Mesenchymal stem cell (in vitro differentiated cells and primary cell): ENCODE results near the gene SF3A2.
A peak's percentile ranks its signal among the peaks of the same experiment; 100 is the strongest.

Source experiments
- DNase-seq: peaks from one replicate; pipeline ENCODE4 v3.0.0-alpha.2; 2013
- H2AFZ ChIP-seq: one replicate; pipeline ENCODE4 v1.6.1; 2013; ENCODE audit warnings: low read depth, mild to moderate bottlenecking, control low read depth, inconsistent platforms, low read length, moderate library complexity
- H2AK5ac ChIP-seq: 2 replicates; pipeline ENCODE4 v1.6.1; 2013; ENCODE audit warnings: low read length, moderate library complexity, mild to moderate bottlenecking, inconsistent platforms; ENCODE audit not compliant: severe bottlenecking
- H2BK120ac ChIP-seq: one replicate; pipeline ENCODE4 v1.6.1; 2013; ENCODE audit warnings: low read depth, mild to moderate bottlenecking, inconsistent platforms, low read length, moderate library complexity
- H2BK12ac ChIP-seq, 2 experiments: one replicate each; pipeline ENCODE4 v1.6.1; 2013; ENCODE audit warnings: inconsistent platforms in 2 of 2, low read length in 2 of 2, mild to moderate bottlenecking in 2 of 2, moderate library complexity in 2 of 2, control low read depth in 1 of 2
- H2BK15ac ChIP-seq: one replicate; pipeline ENCODE4 v1.6.1; 2013; ENCODE audit warnings: mild to moderate bottlenecking, low read depth, inconsistent platforms; ENCODE audit not compliant: poor library complexity, severe bottlenecking
- H2BK5ac ChIP-seq: 2 replicates; pipeline ENCODE4 v1.6.1; 2013; ENCODE audit warnings: low read depth, mild to moderate bottlenecking, low read length, control low read depth, inconsistent platforms; ENCODE audit not compliant: poor library complexity, severe bottlenecking
- H3K14ac ChIP-seq, 2 experiments: one replicate each; pipeline ENCODE4 v1.6.1; 2013; ENCODE audit warnings: inconsistent platforms in 2 of 2, low read length in 2 of 2, control low read depth in 1 of 2, mild to moderate bottlenecking in 1 of 2, moderate library complexity in 1 of 2
- H3K18ac ChIP-seq, 2 experiments: one replicate each; pipeline ENCODE4 v1.6.1; 2013; ENCODE audit warnings: inconsistent platforms in 2 of 2, low read length in 2 of 2, control low read depth in 1 of 2, low read depth in 1 of 2, mild to moderate bottlenecking in 1 of 2
- H3K23ac ChIP-seq, 2 experiments: one replicate each; pipeline ENCODE4 v1.6.1; 2013; ENCODE audit warnings: inconsistent platforms in 2 of 2, low read length in 2 of 2, mild to moderate bottlenecking in 2 of 2, moderate library complexity in 2 of 2, control low read depth in 1 of 2
- H3K27ac ChIP-seq: 2 replicates; pipeline ENCODE4 v1.5.1; 2013; ENCODE audit warnings: mild to moderate bottlenecking, moderate library complexity, low read length, control low read depth, inconsistent platforms; ENCODE audit not compliant: poor library complexity, severe bottlenecking
- H3K27me3 ChIP-seq, 2 experiments: 2 replicates each; pipeline versions ENCODE4 v1.6.1 to v1.7.0; 2013; ENCODE audit warnings: low read length in 2 of 2, mild to moderate bottlenecking in 2 of 2, moderate library complexity in 2 of 2, control low read depth in 1 of 2, inconsistent platforms in 1 of 2; ENCODE audit not compliant: control insufficient read depth in 1 of 2, insufficient read depth in 1 of 2
- H3K36me3 ChIP-seq, 2 experiments: 2 replicates each; pipeline versions ENCODE4 v1.6.1 to v1.7.0; 2013; ENCODE audit warnings: low read length in 2 of 2, control low read depth in 1 of 2, inconsistent platforms in 1 of 2, low read depth in 1 of 2, mild to moderate bottlenecking in 1 of 2; ENCODE audit not compliant: insufficient read depth in 2 of 2, control insufficient read depth in 1 of 2
- H3K4ac ChIP-seq, 2 experiments: one replicate each; pipeline ENCODE4 v1.6.1; 2013; ENCODE audit warnings: inconsistent platforms in 2 of 2, low read length in 2 of 2, mild to moderate bottlenecking in 2 of 2, moderate library complexity in 2 of 2, control low read depth in 1 of 2, low read depth in 1 of 2
- H3K4me1 ChIP-seq: 2 replicates; pipeline ENCODE4 v1.6.1; 2013; ENCODE audit warnings: low read depth, low read length, control low read depth; ENCODE audit not compliant: control insufficient read depth, insufficient read depth
- H3K4me2 ChIP-seq: 2 replicates; pipeline ENCODE4 v1.6.1; 2013; ENCODE audit warnings: low read length, mild to moderate bottlenecking, inconsistent platforms; ENCODE audit not compliant: poor library complexity, severe bottlenecking
- H3K4me3 ChIP-seq, 2 experiments: 2 replicates each; pipeline versions ENCODE4 v1.5.1 to v1.7.0; 2013; ENCODE audit warnings: low read length in 2 of 2, mild to moderate bottlenecking in 2 of 2, control low read depth in 1 of 2, low read depth in 1 of 2; ENCODE audit not compliant: insufficient read depth in 1 of 2
- H3K79me1 ChIP-seq: replicated peaks from 2 replicates; pipeline ENCODE4 v1.6.1; 2013; ENCODE audit warnings: mild to moderate bottlenecking, control low read depth, low read length, inconsistent platforms; ENCODE audit not compliant: poor library complexity, severe bottlenecking
- H3K9ac ChIP-seq: 2 replicates; pipeline ENCODE4 v1.7.0; 2013; ENCODE audit warnings: mild to moderate bottlenecking, low read length, moderate library complexity
- H3K9me3 ChIP-seq: 2 replicates; pipeline ENCODE4 v1.7.0; 2013; ENCODE audit warnings: mild to moderate bottlenecking, low read length; ENCODE audit not compliant: control insufficient read depth
- H4K8ac ChIP-seq: one replicate; pipeline ENCODE4 v1.6.1; 2013; ENCODE audit warnings: inconsistent platforms, mild to moderate bottlenecking, low read length, moderate library complexity
- H4K91ac ChIP-seq: one replicate; pipeline ENCODE4 v1.6.1; 2013; ENCODE audit warnings: mild to moderate bottlenecking, low read length, inconsistent platforms
- WGBS: methylation state at CpG from one replicate; pipeline ENCODE4 v1.1.7; 2013; ENCODE audit warnings: mixed read lengths; 5-methylcytosine and 5-hydroxymethylcytosine counted together

Gene SF3A2

DNA sequence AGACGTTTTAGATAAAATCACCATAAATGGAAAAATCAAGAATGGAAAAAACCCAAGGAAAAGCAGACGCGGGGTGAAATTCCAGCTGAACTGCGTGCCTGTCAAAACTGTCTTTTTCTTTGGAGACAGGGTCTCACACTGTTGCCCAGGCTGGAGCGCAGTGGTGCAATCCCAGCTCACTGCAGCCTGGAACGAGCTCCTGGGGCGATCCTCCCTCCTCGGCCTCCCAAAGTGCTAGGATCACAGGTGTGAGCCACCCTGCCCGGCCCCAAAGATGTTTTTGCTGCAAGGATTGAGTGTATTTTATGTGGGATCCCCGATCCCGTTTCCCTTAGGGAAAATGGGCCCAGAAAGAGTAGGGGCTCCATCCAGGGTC lies 46.2 kb downstream of the SF3A2 start:
- Histone ChIP-seq H3K27me3 (peaks cover 16 to 21% of the 10 kb centered on the region in 2 experiments), H2AK5ac (no peak overlapping the region), H3K27ac (no peak overlapping the region), H2BK12ac (no peak overlapping the region), H3K4ac (no peak overlapping the region), H3K36me3 (peaks cover 0 to 8% of the 10 kb centered on the region in 2 experiments), H3K14ac (no peak overlapping the region), H4K8ac (peak overlapping the region; percentile 41), H3K23ac (no peak overlapping the region), H4K91ac (no peak overlapping the region), H3K9ac (peak overlapping the region; percentile 29), H2BK120ac (peak overlapping the region; percentile 29), H2BK5ac (no peak overlapping the region), H2AFZ (no peak overlapping the region), H3K18ac (no peak overlapping the region), H3K4me2 (no peak overlapping the region), H3K79me1 (peaks cover 10% of the 10 kb centered on the region), H3K4me3 (no peak overlapping the region), H2BK15ac (peak overlapping the region; percentile 91), H3K4me1 (peaks cover 26% of the 10 kb centered on the region), H3K9me3 (no peaks in the 10 kb centered on the region)
- DNase-seq, result no peak
- WGBS, result 79% methylated on average over 11 of the region's 11 CpGs

DNA sequence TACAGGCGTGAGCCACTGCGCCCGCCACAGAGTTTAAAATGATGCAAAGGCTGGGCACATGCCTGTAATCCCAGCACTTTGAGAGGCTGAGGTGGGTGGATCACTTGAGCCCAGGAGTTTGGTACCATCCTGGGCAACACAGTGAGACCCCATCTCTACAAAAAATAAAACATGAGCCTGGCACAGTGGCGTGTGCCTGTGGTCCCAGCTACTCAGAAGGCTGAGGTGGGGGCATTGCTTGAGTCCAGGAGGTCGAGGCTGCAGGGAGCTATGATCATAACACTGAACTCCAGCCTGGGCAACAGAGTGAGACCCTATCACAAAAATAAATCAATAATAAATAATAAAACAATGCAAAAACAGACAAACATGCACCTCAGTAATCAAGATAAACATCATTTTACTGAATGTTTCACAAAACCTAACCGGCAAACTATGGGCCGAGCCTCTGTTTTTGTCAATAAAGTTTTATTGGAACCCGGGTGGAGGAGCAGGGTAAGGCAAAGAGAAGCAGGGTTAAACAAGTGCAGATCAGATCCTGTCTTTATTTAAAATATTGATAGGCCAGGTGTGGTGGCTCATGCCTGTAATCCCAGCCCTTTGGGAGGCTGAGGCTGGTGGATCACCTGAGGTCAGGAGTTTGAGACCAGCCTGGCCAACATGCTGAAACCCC lies 47.3 kb downstream of the SF3A2 start:
- Histone ChIP-seq H3K4me3 (no peak overlapping the region), H3K9me3 (no peaks in the 10 kb centered on the region), H2AK5ac (no peak overlapping the region), H2AFZ (no peak overlapping the region), H3K27ac (no peak overlapping the region), H2BK120ac (no peak overlapping the region), H2BK12ac (no peak overlapping the region), H3K23ac (no peak overlapping the region), H2BK15ac (no peak overlapping the region), H3K4me2 (no peak overlapping the region), H3K9ac (no peak overlapping the region), H3K79me1 (peaks cover 3% of the 10 kb centered on the region), H3K18ac (no peak overlapping the region), H4K91ac (no peak overlapping the region), H4K8ac (no peak overlapping the region), H3K27me3 (peaks cover 23 to 32% of the 10 kb centered on the region in 2 experiments), H3K14ac (no peak overlapping the region), H3K4me1 (peaks cover 20% of the 10 kb centered on the region), H3K36me3 (peaks cover 0 to 3% of the 10 kb centered on the region in 2 experiments), H2BK5ac (no peak overlapping the region), H3K4ac (no peak overlapping the region)
- no peak for DNase-seq
- 96% methylated on average over 8 of the region's 8 CpGs for WGBS

DNA sequence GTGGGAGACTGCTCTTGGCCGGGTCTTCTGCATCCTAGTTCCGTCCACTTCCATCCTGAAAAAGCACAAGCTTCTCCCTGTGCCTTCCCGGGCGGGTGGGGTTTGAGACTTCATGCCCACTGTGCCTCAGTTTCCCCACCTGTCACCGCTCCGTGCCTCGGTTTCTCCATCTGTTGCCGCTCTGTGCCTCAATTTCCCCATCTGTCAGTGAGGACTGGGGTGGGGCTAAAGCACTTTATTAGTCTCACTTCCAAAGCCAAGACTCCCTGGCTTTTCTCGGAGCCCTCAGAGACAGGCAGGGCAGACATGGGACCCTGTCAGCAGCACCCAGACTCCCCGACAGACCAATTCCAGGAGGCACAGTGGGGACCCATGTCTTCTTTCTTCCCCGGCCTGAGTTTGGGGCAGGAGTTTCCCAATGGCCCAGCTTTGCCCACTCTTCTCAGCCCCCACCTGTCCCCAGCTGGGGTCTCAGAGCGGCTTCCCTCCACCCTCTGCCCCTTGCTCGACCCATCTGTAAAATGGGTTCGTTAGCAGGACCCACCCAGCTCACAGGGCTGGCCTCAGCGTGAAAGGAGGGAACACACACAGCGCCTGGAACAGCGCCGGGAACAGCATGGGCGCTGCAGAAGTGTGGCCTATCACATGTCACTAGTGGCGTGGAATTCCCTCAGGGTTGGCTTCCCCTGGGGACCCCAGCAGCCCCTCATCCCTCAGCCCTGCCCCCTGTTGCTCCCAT lies 49.9 kb downstream of the SF3A2 start:
- Histone ChIP-seq H3K18ac (no peak overlapping the region), H3K79me1 (no peaks in the 10 kb centered on the region), H2BK5ac (no peak overlapping the region), H3K14ac (no peak overlapping the region), H3K9me3 (no peaks in the 10 kb centered on the region), H3K23ac (no peak overlapping the region), H3K27ac (no peak overlapping the region), H3K36me3 (no peaks in the 10 kb centered on the region), H3K4ac (no peak overlapping the region), H2AFZ (no peak overlapping the region), H3K4me1 (peaks cover 29% of the 10 kb centered on the region), H2BK12ac (no peak overlapping the region), H4K91ac (no peak overlapping the region), H3K4me2 (no peak overlapping the region), H2AK5ac (no peak overlapping the region), H3K27me3 (peaks cover 47% of the 10 kb centered on the region in 2 experiments), H3K4me3 (no peak overlapping the region), H2BK120ac (no peak overlapping the region), H2BK15ac (no peak overlapping the region), H4K8ac (no peak overlapping the region), H3K9ac (no peak overlapping the region)
- no peak for DNase-seq
- 88% methylated on average over 20 of the region's 20 CpGs for WGBS

DNA sequence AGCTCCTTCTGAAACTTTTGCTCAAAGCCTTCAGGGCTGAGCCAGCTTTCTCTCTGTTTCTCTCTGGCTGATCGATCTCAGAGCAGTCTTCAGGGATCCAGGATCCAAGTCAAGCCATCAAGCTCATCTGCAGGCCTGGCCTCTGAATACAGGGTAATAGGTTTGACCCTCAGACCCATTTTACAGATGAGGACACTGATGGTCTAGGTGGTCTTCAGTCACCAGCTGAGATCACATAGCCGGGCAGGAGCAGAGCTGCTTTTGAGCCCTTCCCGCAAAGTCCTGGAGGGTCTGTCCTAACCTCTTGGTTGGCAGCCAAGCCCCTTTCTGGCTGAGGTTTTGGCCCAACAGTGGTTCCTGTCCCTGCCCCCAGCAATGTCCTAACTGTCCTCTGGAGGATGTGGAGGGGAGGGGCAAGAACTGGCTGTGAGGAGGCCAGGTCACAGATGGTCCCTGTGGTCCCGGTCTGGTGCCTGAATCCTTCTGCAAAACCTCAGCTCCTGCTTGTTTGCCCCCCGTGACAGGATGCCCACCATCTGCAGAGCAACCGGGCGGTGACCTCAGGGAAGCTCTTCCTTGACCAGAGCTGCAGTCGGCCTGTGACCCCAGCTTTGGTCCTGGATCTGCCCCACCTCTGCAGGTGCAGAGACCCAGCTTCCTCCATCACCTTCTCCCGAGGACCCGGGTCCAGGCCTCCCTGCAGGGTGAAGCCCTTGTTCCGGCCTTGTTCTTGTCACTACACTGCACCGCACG lies 51.1 kb downstream of the SF3A2 start:
- no peaks in the 10 kb centered on the region for H3K9me3 ChIP-seq
- H3K27me3 ChIP-seq, result peaks cover 55 to 57% of the 10 kb centered on the region in 2 experiments
- no peak overlapping the region for H3K4me2 ChIP-seq
- H2BK12ac ChIP-seq, result no peak overlapping the region
- H2AK5ac ChIP-seq, result no peak overlapping the region
- no peak overlapping the region for H3K18ac ChIP-seq
- no peaks in the 10 kb centered on the region for H3K36me3 ChIP-seq
- peaks cover 21% of the 10 kb centered on the region for H3K4me1 ChIP-seq
- no peak overlapping the region for H2BK15ac ChIP-seq
- DNase-seq, result no peak
- H2BK5ac ChIP-seq, result no peak overlapping the region
- 89% methylated on average over 13 of the region's 13 CpGs for WGBS
- no peak overlapping the region for H3K27ac ChIP-seq
- no peak overlapping the region for H2BK120ac ChIP-seq
- H3K4me3 ChIP-seq, result no peak overlapping the region
- no peak overlapping the region for H4K8ac ChIP-seq
- no peak overlapping the region for H3K9ac ChIP-seq
- no peaks in the 10 kb centered on the region for H3K79me1 ChIP-seq
- H3K4ac ChIP-seq, result no peak overlapping the region
- no peak overlapping the region for H4K91ac ChIP-seq
- H2AFZ ChIP-seq, result no peak overlapping the region
- no peak overlapping the region for H3K14ac ChIP-seq
- no peak overlapping the region for H3K23ac ChIP-seq
